Smooth muscle cell (in vitro differentiated cells): ENCODE data around the gene CHPT1. TPM values are rescaled to one million over a fixed set of nuclear protein-coding genes. Genes with fewer than 3 reads are reported as not detected.
"Not testable (repeated sequence)": the region's sequence is repeated elsewhere in the genome, so short reads cannot be mapped to it uniquely, and the experiment has no call there.

Experiments
- DNase-seq: peaks from one replicate; lab custom pipeline; 2025; ENCODE audit not compliant: unreplicated experiment; lab: John Stamatoyannopoulos, UW
- H2AFZ ChIP-seq: fragments of 200-600 bp; sonication (generic); 2 replicates; pipeline ENCODE4 v1.6.0; 2016; ENCODE audit warnings: antibody characterized with exemption, low read depth, mild to moderate bottlenecking
- H3F3A ChIP-seq: fragments of 200-600 bp; sonication (generic); 2 replicates; pipeline ENCODE4 v1.6.0; 2017; ENCODE audit warnings: antibody characterized with exemption, low read depth
- H3K27ac ChIP-seq: fragments of 200-600 bp; sonication (generic); 2 replicates; pipeline ENCODE4 v1.5.1; 2016; ENCODE audit warnings: low read depth, mild to moderate bottlenecking
- H3K27me3 ChIP-seq: fragments of 200-600 bp; sonication (generic); 2 replicates; pipeline ENCODE4 v1.6.1; 2016; ENCODE audit warnings: low read depth, mild to moderate bottlenecking
- H3K36me3 ChIP-seq: fragments of 200-600 bp; sonication (generic); 2 replicates; pipeline ENCODE4 v1.5.1; 2016; ENCODE audit warnings: low read depth
- H3K4me1 ChIP-seq: fragments of 200-600 bp; sonication (generic); 2 replicates; pipeline ENCODE4 v1.5.1; 2016; ENCODE audit warnings: low read depth
- H3K4me2 ChIP-seq: fragments of 200-600 bp; sonication (generic); 2 replicates; pipeline ENCODE4 v1.6.0; 2016; ENCODE audit warnings: mild to moderate bottlenecking
- H3K4me3 ChIP-seq: fragments of 200-600 bp; sonication (generic); 2 replicates; pipeline ENCODE4 v1.5.1; 2016; ENCODE audit warnings: mild to moderate bottlenecking
- H3K79me2 ChIP-seq: fragments of 200-600 bp; sonication (generic); 2 replicates; pipeline ENCODE4 v1.6.0; 2016; ENCODE audit warnings: low read depth, mild to moderate bottlenecking
- H3K9ac ChIP-seq: fragments of 200-600 bp; sonication (generic); 2 replicates; pipeline ENCODE4 v1.6.0; 2016; ENCODE audit warnings: low read depth
- H3K9me3 ChIP-seq: fragments of 200-600 bp; sonication (generic); replicated peaks from 2 replicates; pipeline ENCODE4 v1.5.1; 2016; ENCODE audit warnings: low read depth
- H4K20me1 ChIP-seq: fragments of 200-600 bp; sonication (generic); 2 replicates; pipeline ENCODE4 v1.6.0; 2016; ENCODE audit warnings: low read depth
- WGBS: methylation state at CpG from one replicate; pipeline ENCODE4 v1.1.7; 2016; ENCODE audit warnings: low lambda C conversion rate; 5-methylcytosine and 5-hydroxymethylcytosine counted together
- polyA plus RNA-seq: library from polyadenylated mRNA; unstranded; fragments of >200 nt; fragmentation: Nextera tagmentation; extraction: Ambion mirVana; gene quantifications from 2 replicates; pipeline ENCODE4 v1.2.1, GENCODE V29; 2016
- total RNA-seq: library from RNA; depleted of rRNA; stranded (reverse); fragments of >200 nt; gene quantifications from 2 replicates; pipeline ENCODE4 v1.2.3, GENCODE V29; 2014
- TF ChIP-seq, protein P1 (sequence below): fragments of 200-600 bp; sonication (generic); IDR thresholded peaks from 2 replicates; pipeline ENCODE4 v1.5.1; 2017; ENCODE audit warnings: borderline replicate concordance, mild to moderate bottlenecking, antibody characterized with exemption; ENCODE audit not compliant: insufficient read depth, poor library complexity, severe bottlenecking

Gene CHPT1
- total and polyA plus RNA-seq, 2 experiments from 2014 or later, result 21.7 to 40.5 TPM

DNA sequence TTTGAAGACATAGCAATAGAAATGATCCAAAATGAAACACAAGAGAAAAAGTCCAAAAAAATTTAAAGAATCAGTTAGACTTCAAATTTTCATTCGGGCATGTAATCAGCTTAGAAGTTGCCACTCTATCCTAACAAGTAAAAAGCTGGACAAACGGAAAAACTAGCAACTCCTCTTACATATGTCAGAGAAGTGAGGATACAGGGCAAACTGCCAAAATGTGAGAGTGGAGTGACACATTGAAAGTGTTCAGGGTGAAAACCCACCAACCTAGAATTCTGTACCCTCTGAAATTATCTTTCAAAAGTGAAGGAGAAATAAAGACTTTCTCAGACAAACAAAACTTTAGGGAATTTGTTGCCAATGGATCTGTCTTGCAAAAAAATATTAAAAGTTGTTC, 42.0 kb upstream of the CHPT1 start:
- Histone ChIP-seq H3K9ac (no peak overlapping the region), H3K4me2 (no peak overlapping the region), H3K4me1 (no peaks in the 10 kb centered on the region), H3K9me3 (no peaks in the 10 kb centered on the region), H3K27me3 (no peaks in the 10 kb centered on the region), H3K36me3 (no peaks in the 10 kb centered on the region), H4K20me1 (no peaks in the 10 kb centered on the region), H3K4me3 (no peak overlapping the region), H2AFZ (no peak overlapping the region), H3K27ac (no peak overlapping the region), H3K79me2 (no peaks in the 10 kb centered on the region), H3F3A (no peaks in the 10 kb centered on the region)
- WGBS, result 42% methylated on average over 2 of the region's 2 CpGs
- TF ChIP-seq, protein P1, sequence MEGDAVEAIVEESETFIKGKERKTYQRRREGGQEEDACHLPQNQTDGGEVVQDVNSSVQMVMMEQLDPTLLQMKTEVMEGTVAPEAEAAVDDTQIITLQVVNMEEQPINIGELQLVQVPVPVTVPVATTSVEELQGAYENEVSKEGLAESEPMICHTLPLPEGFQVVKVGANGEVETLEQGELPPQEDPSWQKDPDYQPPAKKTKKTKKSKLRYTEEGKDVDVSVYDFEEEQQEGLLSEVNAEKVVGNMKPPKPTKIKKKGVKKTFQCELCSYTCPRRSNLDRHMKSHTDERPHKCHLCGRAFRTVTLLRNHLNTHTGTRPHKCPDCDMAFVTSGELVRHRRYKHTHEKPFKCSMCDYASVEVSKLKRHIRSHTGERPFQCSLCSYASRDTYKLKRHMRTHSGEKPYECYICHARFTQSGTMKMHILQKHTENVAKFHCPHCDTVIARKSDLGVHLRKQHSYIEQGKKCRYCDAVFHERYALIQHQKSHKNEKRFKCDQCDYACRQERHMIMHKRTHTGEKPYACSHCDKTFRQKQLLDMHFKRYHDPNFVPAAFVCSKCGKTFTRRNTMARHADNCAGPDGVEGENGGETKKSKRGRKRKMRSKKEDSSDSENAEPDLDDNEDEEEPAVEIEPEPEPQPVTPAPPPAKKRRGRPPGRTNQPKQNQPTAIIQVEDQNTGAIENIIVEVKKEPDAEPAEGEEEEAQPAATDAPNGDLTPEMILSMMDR, result no peak
- DNase-seq, result no peak

DNA sequence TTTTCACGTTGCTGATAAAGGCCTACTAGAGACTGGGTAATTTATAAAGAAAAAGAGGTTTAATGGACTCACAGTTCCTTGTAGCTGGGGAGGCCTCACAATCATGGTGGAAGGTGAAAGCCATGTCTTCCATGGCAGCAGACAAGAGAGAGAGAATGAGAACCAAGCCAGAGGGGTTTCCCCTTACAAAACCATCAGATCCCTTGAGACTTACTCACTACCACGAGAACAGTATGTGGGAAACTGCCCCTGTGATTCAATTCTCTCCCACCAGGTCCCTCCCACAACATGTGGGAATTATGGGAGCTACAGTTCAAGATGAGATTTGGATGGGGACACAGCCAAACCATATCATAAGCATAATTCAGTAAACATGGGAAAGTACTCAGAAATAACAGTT, 36.8 kb upstream of the CHPT1 start:
- not testable (repeated sequence) for H2AFZ ChIP-seq, H3K36me3 ChIP-seq, H3K79me2 ChIP-seq, DNase-seq, H3K4me1 ChIP-seq, H3K9ac ChIP-seq, H4K20me1 ChIP-seq, H3K27me3 ChIP-seq, H3K4me3 ChIP-seq, H3K9me3 ChIP-seq, H3K4me2 ChIP-seq, H3F3A ChIP-seq, H3K27ac ChIP-seq
- 85% methylated on average over 2 of the region's 2 CpGs for WGBS

DNA sequence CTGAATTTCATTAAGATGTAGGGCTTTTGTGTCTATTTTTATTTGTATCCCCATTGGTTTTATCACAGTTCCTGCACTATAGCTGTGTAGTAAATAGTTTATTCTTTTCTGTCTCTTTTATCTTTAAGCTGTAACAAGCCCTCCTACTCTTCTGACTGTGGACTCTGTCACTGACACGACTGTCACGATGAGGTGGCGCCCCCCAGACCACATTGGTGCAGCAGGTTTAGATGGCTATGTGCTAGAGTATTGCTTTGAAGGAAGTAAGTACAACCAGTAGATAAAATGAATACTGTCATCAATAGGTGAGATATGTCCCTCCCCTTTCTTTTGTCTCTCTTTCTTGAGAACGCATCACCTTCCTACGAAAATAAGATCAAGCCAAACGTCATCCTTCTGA, 34.1 kb upstream of the CHPT1 start:
- 79% methylated on average over 6 of the region's 6 CpGs for WGBS

DNA sequence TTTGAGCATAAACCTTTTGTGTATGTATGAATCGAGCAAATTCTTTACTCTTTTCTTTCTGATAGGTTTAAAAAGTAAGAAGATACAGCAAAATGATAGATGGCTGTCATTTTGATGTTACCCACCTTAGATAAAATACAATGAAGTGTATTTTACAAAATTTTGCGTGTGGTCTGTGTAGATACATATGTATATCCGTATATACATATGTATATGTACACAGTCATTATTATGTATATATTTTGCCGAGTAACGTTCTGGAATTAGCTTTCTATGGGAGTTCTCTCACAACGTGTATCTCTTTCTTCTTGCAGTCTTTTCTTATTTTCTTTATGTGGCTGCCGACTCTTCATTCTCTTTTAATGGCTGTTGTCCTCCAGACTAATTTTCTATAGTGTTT, 32.4 kb upstream of the CHPT1 start:
- H3K4me2 ChIP-seq, result no peak overlapping the region
- no peaks in the 10 kb centered on the region for H4K20me1 ChIP-seq
- no peak overlapping the region for H2AFZ ChIP-seq
- no peak overlapping the region for H3K9ac ChIP-seq
- H3K27me3 ChIP-seq, result peaks cover 11% of the 10 kb centered on the region
- no peak for DNase-seq
- H3K4me3 ChIP-seq, result no peak overlapping the region
- no peaks in the 10 kb centered on the region for H3K9me3 ChIP-seq
- no peaks in the 10 kb centered on the region for H3K4me1 ChIP-seq
- no peaks in the 10 kb centered on the region for H3F3A ChIP-seq
- WGBS, result 69% methylated on average over 7 of the region's 7 CpGs
- no peaks in the 10 kb centered on the region for H3K36me3 ChIP-seq
- TF ChIP-seq, protein P1, result no peak
- H3K27ac ChIP-seq, result no peak overlapping the region
- H3K79me2 ChIP-seq, result no peaks in the 10 kb centered on the region

More for the DNA sequence above, 34.1 kb upstream of the CHPT1 start:
- TF ChIP-seq, protein P1, result no peak
- Histone ChIP-seq H4K20me1 (no peaks in the 10 kb centered on the region), H3K79me2 (no peaks in the 10 kb centered on the region), H3K9ac (no peak overlapping the region), H3K27me3 (peaks cover 11% of the 10 kb centered on the region), H3K36me3 (no peaks in the 10 kb centered on the region), H3F3A (no peaks in the 10 kb centered on the region), H3K4me3 (no peak overlapping the region), H2AFZ (no peak overlapping the region), H3K4me2 (no peak overlapping the region), H3K27ac (no peak overlapping the region), H3K4me1 (no peaks in the 10 kb centered on the region), H3K9me3 (no peaks in the 10 kb centered on the region)
- no peak for DNase-seq
